Fibroblast of the aortic adventitia (primary cell): ENCODE results near the gene PSMD4. TPM values are rescaled to one million over a fixed set of nuclear protein-coding genes. Genes with fewer than 3 reads are reported as not detected.
A peak's percentile ranks its signal among the peaks of the same experiment; 100 is the strongest.

ENCODE experiments used
- DNase-seq: peaks from one replicate; pipeline ENCODE4 v3.0.0-alpha.2; 2010; ENCODE audit warnings: low read depth
- H3K4me3 ChIP-seq: 2 replicates; pipeline ENCODE4 v1.5.1; 2011; ENCODE audit warnings: low read depth, mild to moderate bottlenecking, control low read depth, low read length, moderate library complexity
- total RNA-seq: library from RNA; depleted of rRNA; stranded (reverse); fragments of >200 nt; gene quantifications from 2 replicates; pipeline ENCODE4 v1.2.3, GENCODE V29; 2012; ENCODE audit warnings: low replicate concordance
- TF ChIP-seq, protein P1 (sequence below): IDR thresholded peaks from 2 replicates; pipeline ENCODE4 v1.5.1; 2011; ENCODE audit warnings: mild to moderate bottlenecking, low read length, control low read depth, inconsistent platforms; ENCODE audit not compliant: insufficient read depth

PSMD4 gene
- total RNA-seq, 1 donor, result 111 TPM

DNA sequence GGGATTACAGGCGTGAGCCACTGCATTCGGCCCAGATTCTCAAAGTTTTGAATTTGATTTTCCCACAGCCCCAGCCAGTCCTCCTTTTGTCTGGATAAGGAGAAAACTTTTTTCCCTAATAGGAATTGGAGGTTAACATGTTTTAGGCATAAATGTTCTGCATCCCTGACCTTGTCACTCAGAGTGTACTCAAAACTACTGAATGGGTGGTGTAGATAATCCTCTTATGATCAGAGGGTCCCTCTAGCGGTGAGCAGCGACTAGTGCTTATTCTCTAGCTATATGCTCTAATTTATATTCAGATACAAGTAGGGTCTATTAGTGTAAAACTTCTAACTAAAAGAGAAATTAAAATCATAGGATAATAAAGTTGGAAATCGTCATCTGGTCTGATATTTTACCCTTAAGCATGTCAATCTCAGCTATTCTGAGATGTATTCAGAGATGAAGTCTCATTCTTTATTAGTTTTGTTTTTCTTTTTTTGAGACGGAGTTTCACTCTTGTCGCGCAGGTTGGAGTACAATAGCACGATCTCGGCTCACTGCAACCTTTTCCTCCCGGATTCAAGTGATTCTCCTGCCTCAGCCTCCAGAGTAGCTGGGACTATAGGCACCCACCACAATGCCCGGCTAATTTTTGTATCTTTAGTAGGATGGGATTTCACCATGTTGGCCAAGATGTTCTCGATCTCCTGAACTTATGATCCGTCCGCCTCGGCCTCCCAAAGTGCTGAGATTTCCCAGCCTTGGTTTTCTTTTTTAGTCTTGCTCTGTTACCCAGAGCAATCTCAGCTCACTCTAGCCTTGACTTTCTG, 2.7 kb upstream of the PSMD4 start:
- DNase-seq, result peak; percentile 85
- TF ChIP-seq, protein P1, sequence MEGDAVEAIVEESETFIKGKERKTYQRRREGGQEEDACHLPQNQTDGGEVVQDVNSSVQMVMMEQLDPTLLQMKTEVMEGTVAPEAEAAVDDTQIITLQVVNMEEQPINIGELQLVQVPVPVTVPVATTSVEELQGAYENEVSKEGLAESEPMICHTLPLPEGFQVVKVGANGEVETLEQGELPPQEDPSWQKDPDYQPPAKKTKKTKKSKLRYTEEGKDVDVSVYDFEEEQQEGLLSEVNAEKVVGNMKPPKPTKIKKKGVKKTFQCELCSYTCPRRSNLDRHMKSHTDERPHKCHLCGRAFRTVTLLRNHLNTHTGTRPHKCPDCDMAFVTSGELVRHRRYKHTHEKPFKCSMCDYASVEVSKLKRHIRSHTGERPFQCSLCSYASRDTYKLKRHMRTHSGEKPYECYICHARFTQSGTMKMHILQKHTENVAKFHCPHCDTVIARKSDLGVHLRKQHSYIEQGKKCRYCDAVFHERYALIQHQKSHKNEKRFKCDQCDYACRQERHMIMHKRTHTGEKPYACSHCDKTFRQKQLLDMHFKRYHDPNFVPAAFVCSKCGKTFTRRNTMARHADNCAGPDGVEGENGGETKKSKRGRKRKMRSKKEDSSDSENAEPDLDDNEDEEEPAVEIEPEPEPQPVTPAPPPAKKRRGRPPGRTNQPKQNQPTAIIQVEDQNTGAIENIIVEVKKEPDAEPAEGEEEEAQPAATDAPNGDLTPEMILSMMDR, result peak; percentile 88

DNA sequence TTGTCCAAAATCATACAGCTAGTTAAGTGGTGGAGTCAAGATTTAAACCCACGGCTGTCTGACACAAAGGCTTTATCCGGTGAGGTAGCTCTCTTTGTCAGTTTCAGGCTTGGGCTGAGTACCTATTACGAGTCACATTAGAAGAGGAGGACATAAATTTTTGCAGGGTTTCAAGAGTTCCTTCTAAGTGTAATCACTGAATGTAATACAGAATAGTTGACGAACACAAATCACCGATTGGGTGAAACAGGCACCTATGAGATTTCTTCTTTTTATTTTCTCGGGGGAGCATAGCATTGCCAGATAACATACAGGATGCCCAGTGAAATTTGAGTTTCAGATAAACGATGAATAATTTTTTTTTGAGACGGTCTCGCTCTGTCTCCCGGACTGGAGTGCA, 847 bp downstream of the PSMD4 start:
- DNase-seq, result no peak
- TF ChIP-seq, protein P1, result no peak
- peak overlapping the region; percentile 88 for H3K4me3 ChIP-seq

More for the DNA sequence above, 2.7 kb upstream of the PSMD4 start:
- no peak overlapping the region for H3K4me3 ChIP-seq

DNA sequence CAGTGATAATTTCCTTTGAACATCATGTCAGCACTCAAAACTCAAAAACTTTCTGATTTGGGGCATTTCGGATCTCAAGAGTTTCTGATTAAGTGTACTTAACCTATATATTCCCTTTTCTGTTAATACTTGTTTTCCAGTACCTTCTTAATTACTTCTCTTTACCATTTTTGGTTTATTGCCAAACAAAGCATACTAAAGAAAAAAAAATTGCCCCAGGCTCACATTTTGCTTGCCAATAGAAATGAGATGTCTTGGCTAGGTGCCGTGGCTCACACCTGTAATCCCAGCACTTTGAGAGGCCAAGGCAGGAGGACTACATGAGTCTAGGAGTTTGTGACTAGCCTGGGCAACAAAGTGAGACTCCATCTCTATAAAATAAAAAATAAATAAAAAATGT, 4.8 kb downstream of the PSMD4 start:
- TF ChIP-seq, protein P1, result no peak
- no peak for DNase-seq
- no peak overlapping the region for H3K4me3 ChIP-seq

DNA sequence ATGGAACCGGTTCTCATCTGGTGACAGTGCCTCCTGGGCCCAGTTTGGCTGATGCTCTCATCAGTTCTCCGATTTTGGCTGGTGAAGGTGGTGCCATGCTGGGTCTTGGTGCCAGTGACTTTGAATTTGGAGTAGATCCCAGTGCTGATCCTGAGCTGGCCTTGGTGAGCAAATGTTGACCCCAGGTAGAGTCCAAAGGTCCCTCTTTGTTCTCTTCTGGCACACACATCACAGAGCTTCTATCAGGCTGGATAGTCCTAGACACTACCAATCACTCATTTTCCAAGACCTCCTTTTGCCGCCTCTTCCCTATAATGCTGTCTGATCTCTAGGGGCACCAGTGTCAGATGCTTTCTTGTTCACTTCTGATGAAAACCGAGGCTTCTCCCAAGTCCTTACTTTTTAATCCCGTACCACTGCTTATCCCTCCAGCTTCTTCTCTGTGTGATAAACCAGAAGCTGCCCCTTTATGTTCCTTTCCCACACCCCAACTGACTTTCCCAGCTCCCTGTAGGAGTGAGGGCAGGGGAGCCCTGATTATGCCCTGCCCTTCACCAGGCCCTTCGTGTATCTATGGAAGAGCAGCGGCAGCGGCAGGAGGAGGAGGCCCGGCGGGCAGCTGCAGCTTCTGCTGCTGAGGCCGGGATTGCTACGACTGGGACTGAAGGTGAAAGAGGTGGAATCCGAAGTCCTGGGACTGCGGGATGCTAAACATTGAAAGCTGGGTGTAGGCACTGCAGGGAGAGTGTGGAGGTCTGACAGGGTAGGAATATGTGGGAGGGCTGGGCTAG, 11.1 kb downstream of the PSMD4 start:
- H3K4me3 ChIP-seq, result no peak overlapping the region
- TF ChIP-seq, protein P1, result no peak
- no peak for DNase-seq

DNA sequence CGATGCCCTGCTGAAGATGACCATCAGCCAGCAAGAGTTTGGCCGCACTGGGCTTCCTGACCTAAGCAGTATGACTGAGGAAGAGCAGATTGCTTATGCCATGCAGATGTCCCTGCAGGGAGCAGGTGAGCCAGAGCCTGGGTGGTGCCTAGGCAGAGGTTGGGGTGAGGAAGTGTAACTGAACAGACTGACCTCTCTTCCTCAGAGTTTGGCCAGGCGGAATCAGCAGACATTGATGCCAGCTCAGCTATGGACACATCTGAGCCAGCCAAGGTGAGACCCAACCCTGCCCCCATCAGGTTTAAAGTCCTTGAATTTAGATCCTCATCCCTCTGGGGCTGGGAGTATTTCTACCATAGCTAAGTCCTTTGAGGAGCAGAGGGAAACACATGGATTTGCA, 11.8 kb downstream of the PSMD4 start:
- H3K4me3 ChIP-seq, result no peak overlapping the region
- DNase-seq, result no peak
- TF ChIP-seq, protein P1, result no peak

DNA sequence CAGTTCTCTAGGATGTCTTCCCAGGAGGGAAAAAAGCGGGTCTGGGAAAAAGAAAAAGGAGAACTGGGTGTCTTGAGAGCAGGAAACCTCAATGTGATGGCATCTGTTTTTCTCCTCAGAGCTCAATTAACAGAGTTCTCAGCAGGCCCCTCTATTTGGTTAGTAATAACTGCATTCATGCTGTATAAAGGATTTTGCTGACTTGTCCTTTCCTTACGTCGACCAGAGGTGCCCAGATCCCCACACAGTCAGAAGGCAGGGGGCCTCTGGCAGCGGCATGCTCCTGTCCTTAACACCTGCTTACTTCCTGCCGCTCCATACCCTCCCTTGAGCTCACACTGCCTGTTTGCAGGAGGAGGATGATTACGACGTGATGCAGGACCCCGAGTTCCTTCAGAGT, 12.3 kb downstream of the PSMD4 start:
- TF ChIP-seq, protein P1, result no peak
- no peak for DNase-seq
- H3K4me3 ChIP-seq, result no peak overlapping the region
